Measurements from ENCODE around the gene KL. TPM values are rescaled to one million over a fixed set of nuclear protein-coding genes. Genes with fewer than 3 reads are reported as not detected.

The KL gene
- total RNA-seq, 1 experiment from 2014 or later = 0.28 TPM

DNA sequence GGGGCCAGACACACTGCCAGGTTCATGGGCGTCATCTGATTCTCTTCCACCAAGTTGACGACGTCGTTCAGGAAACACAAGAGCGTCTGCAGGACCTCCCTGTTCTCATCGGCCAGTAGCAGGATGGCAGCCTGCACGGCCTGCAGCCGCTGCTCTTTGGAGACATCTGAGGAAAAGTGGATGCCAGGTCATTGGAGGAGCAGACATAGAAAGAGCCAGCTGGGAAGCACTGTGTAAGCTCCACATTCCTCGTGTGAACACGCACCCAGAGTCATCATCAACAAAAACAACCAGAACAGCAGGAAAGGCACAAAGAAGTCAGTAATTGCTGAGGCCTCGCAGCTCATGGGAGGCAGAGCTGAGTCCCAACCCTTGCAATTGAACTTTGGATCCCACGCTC is 96.5 kb downstream of the KL start:
- POLR2A ChIA-PET = no interaction called here
- DNase-seq (ENCODE audit: low read depth, low spot score) (no peak), ATAC-seq (no peak)
- Histone ChIP-seq H3K27me3 (ENCODE audit: control insufficient read depth, insufficient read depth, low read length) (no peaks in the 10 kb centered on the region), H3K36me3 (ENCODE audit: control insufficient read depth, insufficient read depth, low read length) (no peaks in the 10 kb centered on the region), H3K4me3 (ENCODE audit: low read depth in 2 of 2, low read length in 2 of 2) (no peak overlapping the region), H3K4me1 (ENCODE audit: control insufficient read depth, insufficient read depth, low read length) (no peaks in the 10 kb centered on the region), H3K9me3 (ENCODE audit: control insufficient read depth, insufficient read depth, low read depth, low read length) (no peaks in the 10 kb centered on the region), H3K27ac (ENCODE audit: low read length) (no peak overlapping the region)
- intact Hi-C loops (cut with micrococcal nuclease; ENCODE audit: unreplicated experiment) (no loop called here), in situ Hi-C loops (cut with HindIII; ENCODE audit: low pct_unique_long_range_greater_than_20kb, low sequenced_read_pairs) (no loop called here)
- CTCF ChIA-PET = no interaction called here
- BruUV-seq (replicated peaks) = no TSS peak
- TF ChIP-seq SIN3A (IDR thresholded peaks at IDR 0.05; ENCODE audit: borderline replicate concordance, insufficient read depth, low read depth, low read length) = no peak
- TF ChIP-seq, protein P1, sequence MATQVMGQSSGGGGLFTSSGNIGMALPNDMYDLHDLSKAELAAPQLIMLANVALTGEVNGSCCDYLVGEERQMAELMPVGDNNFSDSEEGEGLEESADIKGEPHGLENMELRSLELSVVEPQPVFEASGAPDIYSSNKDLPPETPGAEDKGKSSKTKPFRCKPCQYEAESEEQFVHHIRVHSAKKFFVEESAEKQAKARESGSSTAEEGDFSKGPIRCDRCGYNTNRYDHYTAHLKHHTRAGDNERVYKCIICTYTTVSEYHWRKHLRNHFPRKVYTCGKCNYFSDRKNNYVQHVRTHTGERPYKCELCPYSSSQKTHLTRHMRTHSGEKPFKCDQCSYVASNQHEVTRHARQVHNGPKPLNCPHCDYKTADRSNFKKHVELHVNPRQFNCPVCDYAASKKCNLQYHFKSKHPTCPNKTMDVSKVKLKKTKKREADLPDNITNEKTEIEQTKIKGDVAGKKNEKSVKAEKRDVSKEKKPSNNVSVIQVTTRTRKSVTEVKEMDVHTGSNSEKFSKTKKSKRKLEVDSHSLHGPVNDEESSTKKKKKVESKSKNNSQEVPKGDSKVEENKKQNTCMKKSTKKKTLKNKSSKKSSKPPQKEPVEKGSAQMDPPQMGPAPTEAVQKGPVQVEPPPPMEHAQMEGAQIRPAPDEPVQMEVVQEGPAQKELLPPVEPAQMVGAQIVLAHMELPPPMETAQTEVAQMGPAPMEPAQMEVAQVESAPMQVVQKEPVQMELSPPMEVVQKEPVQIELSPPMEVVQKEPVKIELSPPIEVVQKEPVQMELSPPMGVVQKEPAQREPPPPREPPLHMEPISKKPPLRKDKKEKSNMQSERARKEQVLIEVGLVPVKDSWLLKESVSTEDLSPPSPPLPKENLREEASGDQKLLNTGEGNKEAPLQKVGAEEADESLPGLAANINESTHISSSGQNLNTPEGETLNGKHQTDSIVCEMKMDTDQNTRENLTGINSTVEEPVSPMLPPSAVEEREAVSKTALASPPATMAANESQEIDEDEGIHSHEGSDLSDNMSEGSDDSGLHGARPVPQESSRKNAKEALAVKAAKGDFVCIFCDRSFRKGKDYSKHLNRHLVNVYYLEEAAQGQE (IDR thresholded peaks at IDR 0.05; ENCODE audit: insufficient read depth in 1 of 2, low read depth in 2 of 2, low read length in 1 of 2) = no peak
- TF ChIP-seq POLR2AphosphoS5 (IDR thresholded peaks at IDR 0.05; ENCODE audit: low read depth, low read length) = no peak
- no peak for TF ChIP-seq TCF7L2 (IDR thresholded peaks at IDR 0.05; ENCODE audit: low read depth, low read length)
- TF ChIP-seq, protein P2, sequence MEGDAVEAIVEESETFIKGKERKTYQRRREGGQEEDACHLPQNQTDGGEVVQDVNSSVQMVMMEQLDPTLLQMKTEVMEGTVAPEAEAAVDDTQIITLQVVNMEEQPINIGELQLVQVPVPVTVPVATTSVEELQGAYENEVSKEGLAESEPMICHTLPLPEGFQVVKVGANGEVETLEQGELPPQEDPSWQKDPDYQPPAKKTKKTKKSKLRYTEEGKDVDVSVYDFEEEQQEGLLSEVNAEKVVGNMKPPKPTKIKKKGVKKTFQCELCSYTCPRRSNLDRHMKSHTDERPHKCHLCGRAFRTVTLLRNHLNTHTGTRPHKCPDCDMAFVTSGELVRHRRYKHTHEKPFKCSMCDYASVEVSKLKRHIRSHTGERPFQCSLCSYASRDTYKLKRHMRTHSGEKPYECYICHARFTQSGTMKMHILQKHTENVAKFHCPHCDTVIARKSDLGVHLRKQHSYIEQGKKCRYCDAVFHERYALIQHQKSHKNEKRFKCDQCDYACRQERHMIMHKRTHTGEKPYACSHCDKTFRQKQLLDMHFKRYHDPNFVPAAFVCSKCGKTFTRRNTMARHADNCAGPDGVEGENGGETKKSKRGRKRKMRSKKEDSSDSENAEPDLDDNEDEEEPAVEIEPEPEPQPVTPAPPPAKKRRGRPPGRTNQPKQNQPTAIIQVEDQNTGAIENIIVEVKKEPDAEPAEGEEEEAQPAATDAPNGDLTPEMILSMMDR (IDR thresholded peaks at IDR 0.05) = no peak

DNA sequence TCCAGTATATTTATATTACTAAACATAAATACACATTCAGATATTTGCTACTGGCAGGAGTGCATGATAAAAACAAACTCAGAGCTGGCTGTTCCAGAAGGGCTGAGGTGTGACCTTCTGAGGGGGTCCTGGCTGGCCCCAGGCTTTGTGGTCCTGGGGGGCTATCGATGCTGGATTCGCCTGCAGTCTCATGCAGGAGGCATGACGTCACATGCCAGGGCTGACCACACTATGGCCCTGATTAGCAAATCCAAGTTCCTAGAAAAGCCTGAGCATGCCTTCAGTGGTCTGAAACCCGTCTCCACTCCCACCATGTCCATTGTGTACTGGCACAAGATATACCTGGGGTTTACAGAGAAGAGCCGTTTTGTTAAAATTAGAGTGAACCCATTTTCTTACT is 97.9 kb downstream of the KL start:
- H3K4me1 ChIP-seq (ENCODE audit: control insufficient read depth, insufficient read depth, low read length) = peaks cover 3% of the 10 kb centered on the region
- intact Hi-C loops (cut with micrococcal nuclease; ENCODE audit: unreplicated experiment) = no loop called here
- ChIA-PET CTCF (no interaction called here), POLR2A (no interaction called here)
- no peaks in the 10 kb centered on the region for H3K27me3 ChIP-seq (ENCODE audit: control insufficient read depth, insufficient read depth, low read length)
- ATAC-seq (no peak), DNase-seq (ENCODE audit: low read depth, low spot score) (no peak)
- H3K9me3 ChIP-seq (ENCODE audit: control insufficient read depth, insufficient read depth, low read depth, low read length) = no peaks in the 10 kb centered on the region
- BruUV-seq (replicated peaks) = no TSS peak
- H3K4me3 ChIP-seq (ENCODE audit: low read depth in 2 of 2, low read length in 2 of 2) = no peak overlapping the region
- H3K36me3 ChIP-seq (ENCODE audit: control insufficient read depth, insufficient read depth, low read length) = no peaks in the 10 kb centered on the region
- no peak overlapping the region for H3K27ac ChIP-seq (ENCODE audit: low read length)
- in situ Hi-C loops (cut with HindIII; ENCODE audit: low pct_unique_long_range_greater_than_20kb, low sequenced_read_pairs) = no loop called here
- no peak for TF ChIP-seq POLR2AphosphoS5 (IDR thresholded peaks at IDR 0.05; ENCODE audit: low read depth, low read length)
- no peak for TF ChIP-seq TCF7L2 (IDR thresholded peaks at IDR 0.05; ENCODE audit: low read depth, low read length)

DNA sequence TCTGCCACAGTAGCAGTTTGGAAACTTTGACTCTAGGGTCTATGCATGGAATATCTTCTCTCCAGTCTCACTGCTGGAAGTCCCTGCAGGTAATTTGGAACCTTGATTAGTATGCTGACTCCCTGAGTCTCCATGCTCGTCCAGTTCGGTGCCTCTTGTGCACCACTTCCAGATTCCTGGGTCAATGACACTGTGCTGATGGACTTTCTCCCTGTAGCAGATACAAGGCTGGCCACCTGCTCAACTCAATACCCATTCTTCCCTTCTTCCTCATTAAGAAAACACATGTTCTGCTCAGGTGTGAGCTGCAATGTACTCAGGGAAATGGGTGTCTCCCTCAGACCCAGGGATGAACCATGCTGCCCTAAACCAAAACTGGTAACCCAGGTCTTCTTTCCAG is 99.1 kb downstream of the KL start:
- TF ChIP-seq TCF7L2 (IDR thresholded peaks at IDR 0.05; ENCODE audit: low read depth, low read length) (no peak), SIN3A (IDR thresholded peaks at IDR 0.05; ENCODE audit: borderline replicate concordance, insufficient read depth, low read depth, low read length) (no peak), POLR2AphosphoS5 (IDR thresholded peaks at IDR 0.05; ENCODE audit: low read depth, low read length) (no peak)
- TF ChIP-seq, protein P1 (IDR thresholded peaks at IDR 0.05; ENCODE audit: insufficient read depth in 1 of 2, low read depth in 2 of 2, low read length in 1 of 2) = no peak
- TF ChIP-seq, protein P2 (IDR thresholded peaks at IDR 0.05) = no peak
- no TSS peak for BruUV-seq (replicated peaks)
- no peak for ATAC-seq
- DNase-seq (ENCODE audit: low read depth, low spot score) = no peak
- Histone ChIP-seq H3K4me1 (ENCODE audit: control insufficient read depth, insufficient read depth, low read length) (peaks cover 13% of the 10 kb centered on the region), H3K36me3 (ENCODE audit: control insufficient read depth, insufficient read depth, low read length) (no peaks in the 10 kb centered on the region), H3K9me3 (ENCODE audit: control insufficient read depth, insufficient read depth, low read depth, low read length) (no peaks in the 10 kb centered on the region), H3K4me3 (ENCODE audit: low read depth in 2 of 2, low read length in 2 of 2) (no peak overlapping the region), H3K27me3 (ENCODE audit: control insufficient read depth, insufficient read depth, low read length) (no peaks in the 10 kb centered on the region), H3K27ac (ENCODE audit: low read length) (no peak overlapping the region)
- CTCF ChIA-PET = no interaction called here
- in situ Hi-C loops (cut with HindIII; ENCODE audit: low pct_unique_long_range_greater_than_20kb, low sequenced_read_pairs) = no loop called here
- POLR2A ChIA-PET = no interaction called here
- intact Hi-C loops (cut with micrococcal nuclease; ENCODE audit: unreplicated experiment) = no loop called here

Measured in Panc1 (cell line).